ENCODE measurements around the gene CEP126.

- no peak for TF ChIP-seq CTCF (IDR thresholded peaks at IDR 0.05; ENCODE audit: low read length)
- no peak for TF ChIP-seq EZH2 (optimal IDR thresholded peaks at IDR 0.05; ENCODE audit: low read depth, low read length)
Observed at GRCh38 chr11:101881586-101881985, 33.2 kb upstream of the CEP126 start.

Data from MM.1S (cell line).